ENCODE measurements around the gene UBL4A.

The UBL4A gene

GRCh38 chrX:154443992-154444754, 42.2 kb downstream of the UBL4A start, which contains the start of gene FAM50A:
FAM50A (plus strand) TSS chrX:154444141; CDS start chrX:154444236, 95 bp downstream.
- Histone ChIP-seq H3K9me3 (no peaks in the 10 kb centered on the region), H3K27me3 (no peaks in the 10 kb centered on the region), H3K4me3 (ENCODE audit: low read depth, low read length) (peak within 1 kb of the TSS; percentile 67), H3K36me3 (peaks cover 9% of the 10 kb centered on the region), H3K4me1 (no peaks in the 10 kb centered on the region; the same call in 1 of the 2 replicates)
- DNase-seq: peak; percentile 78
- TF ChIP-seq CTCF (IDR thresholded peaks at IDR 0.05; ENCODE audit: low read depth, low read length): no peak

GRCh38 chrX:154443479-154443910, 42.9 kb downstream of the UBL4A start:
- peaks cover 16% of the 10 kb centered on the region for H3K36me3 ChIP-seq
- TF ChIP-seq CTCF (IDR thresholded peaks at IDR 0.05; ENCODE audit: low read depth, low read length): no peak
- DNase-seq: no peak
- H3K27me3 ChIP-seq: no peaks in the 10 kb centered on the region
- no peaks in the 10 kb centered on the region for H3K9me3 ChIP-seq
- peak overlapping the region; percentile 44 for H3K4me3 ChIP-seq (ENCODE audit: low read depth, low read length)
- no peaks in the 10 kb centered on the region; the same call in 1 of the 2 replicates for H3K4me1 ChIP-seq

GRCh38 chrX:154441984-154442707, 44.3 kb downstream of the UBL4A start:
- no peak for DNase-seq
- H3K4me3 ChIP-seq (ENCODE audit: low read depth, low read length): no peak overlapping the region
- no peak for TF ChIP-seq CTCF (IDR thresholded peaks at IDR 0.05; ENCODE audit: low read depth, low read length)
- peaks cover 19% of the 10 kb centered on the region for H3K36me3 ChIP-seq
- H3K4me1 ChIP-seq: no peaks in the 10 kb centered on the region; the same call in 1 of the 2 replicates
- no peaks in the 10 kb centered on the region for H3K9me3 ChIP-seq
- H3K27me3 ChIP-seq: no peaks in the 10 kb centered on the region

- H3K4me3 ChIP-seq (ENCODE audit: low read depth, low read length): no peak overlapping the region
- H3K36me3 ChIP-seq: peaks cover 19% of the 10 kb centered on the region
- H3K9me3 ChIP-seq: no peaks in the 10 kb centered on the region
- DNase-seq: no peak
- no peak for TF ChIP-seq CTCF (IDR thresholded peaks at IDR 0.05; ENCODE audit: low read depth, low read length)
- no peaks in the 10 kb centered on the region for H3K27me3 ChIP-seq
- H3K4me1 ChIP-seq: no peaks in the 10 kb centered on the region; the same call in 1 of the 2 replicates
Measured at GRCh38 chrX:154441564-154441963, 44.9 kb downstream of the UBL4A start.

DNA sequence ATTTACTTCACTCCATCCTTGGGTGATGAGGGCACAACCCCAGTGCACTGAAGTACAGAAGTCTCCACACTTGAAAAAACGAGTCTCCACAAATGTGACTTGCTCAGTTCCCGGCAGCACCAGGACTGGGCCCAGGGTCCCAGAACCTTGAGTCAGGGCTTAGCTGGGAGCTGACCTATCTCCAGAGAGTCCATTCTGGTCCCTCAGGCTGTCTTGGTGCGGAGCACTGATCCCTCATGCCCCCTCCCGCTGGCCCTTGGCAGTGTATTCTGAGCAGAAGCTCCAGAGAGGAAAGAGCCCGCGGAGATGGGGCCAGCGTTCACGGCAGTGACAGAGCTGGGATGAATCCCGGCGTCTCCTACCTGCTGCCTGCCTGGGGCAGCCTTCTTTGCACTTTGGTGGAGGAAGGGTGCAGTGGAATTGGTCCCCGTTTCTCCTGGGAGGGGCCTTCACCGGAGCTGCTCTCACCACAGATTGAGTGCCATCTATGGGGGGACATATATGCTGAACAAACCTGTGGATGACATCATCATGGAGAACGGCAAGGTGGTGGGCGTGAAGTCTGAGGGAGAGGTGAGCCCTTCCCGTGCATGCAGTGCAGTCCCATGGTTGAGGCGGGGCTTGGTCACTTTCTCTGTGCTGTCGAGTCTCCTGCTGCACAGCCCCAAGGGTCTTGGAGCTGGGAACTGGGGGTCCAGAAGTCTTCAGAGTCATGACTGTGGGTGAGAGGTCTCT, 45.6 kb downstream of the UBL4A start:
- no peak for DNase-seq
- H3K36me3 ChIP-seq: peaks cover 24% of the 10 kb centered on the region
- no peak for TF ChIP-seq CTCF (IDR thresholded peaks at IDR 0.05; ENCODE audit: low read depth, low read length)
- H3K4me1 ChIP-seq: no peaks in the 10 kb centered on the region; the same call in 1 of the 2 replicates
- H3K9me3 ChIP-seq: no peaks in the 10 kb centered on the region
- no peak overlapping the region for H3K4me3 ChIP-seq (ENCODE audit: low read depth, low read length)
- no peaks in the 10 kb centered on the region for H3K27me3 ChIP-seq

Data from BE2C (cell line).